GM13977 (cell line): ENCODE measurements around the gene ANGEL2.

Experiments
- DNase-seq: peaks from one replicate; pipeline ENCODE4 v3.0.0; 2012; ENCODE audit warnings: low spot score
- in situ Hi-C: fragments of 300-500 bp; cut with MboI; formaldehyde crosslinking; loops from one replicate; pipeline ENCODE4 v1.12.0; 2022; ENCODE audit warnings: low sequenced_read_pairs, low pct_unique_long_range_greater_than_20kb, mixed read lengths, inconsistent platforms; ENCODE audit not compliant: unreplicated experiment
- TF ChIP-seq, protein P1 (sequence below): IDR thresholded peaks from 2 replicates; pipeline ENCODE4 v1.5.1; 2012; ENCODE audit warnings: mild to moderate bottlenecking, control low read depth; ENCODE audit not compliant: insufficient read depth; ENCODE audit errors: extremely low read depth, missing control alignments

ANGEL2 gene

DNA sequence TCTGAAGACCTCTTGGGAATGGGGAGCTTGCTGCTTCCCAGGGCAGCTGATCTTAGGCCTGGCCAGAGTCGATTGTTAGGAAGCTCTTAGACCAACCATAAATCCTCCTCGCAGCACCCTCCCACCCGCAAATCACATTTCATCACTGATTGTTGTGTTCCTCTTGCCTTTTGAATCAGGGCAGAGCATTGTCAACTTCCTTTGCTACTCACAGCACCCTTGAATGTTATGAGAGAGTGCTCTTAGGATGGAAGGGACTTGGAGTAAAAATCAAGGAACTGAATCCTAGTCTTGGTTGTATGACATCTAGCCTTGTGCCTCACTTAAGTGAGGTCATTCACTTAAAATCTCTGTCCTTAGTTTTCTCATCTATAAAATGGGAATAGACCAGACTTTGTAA lies 62.3 kb downstream of the ANGEL2 start:
- TF ChIP-seq, protein P1, sequence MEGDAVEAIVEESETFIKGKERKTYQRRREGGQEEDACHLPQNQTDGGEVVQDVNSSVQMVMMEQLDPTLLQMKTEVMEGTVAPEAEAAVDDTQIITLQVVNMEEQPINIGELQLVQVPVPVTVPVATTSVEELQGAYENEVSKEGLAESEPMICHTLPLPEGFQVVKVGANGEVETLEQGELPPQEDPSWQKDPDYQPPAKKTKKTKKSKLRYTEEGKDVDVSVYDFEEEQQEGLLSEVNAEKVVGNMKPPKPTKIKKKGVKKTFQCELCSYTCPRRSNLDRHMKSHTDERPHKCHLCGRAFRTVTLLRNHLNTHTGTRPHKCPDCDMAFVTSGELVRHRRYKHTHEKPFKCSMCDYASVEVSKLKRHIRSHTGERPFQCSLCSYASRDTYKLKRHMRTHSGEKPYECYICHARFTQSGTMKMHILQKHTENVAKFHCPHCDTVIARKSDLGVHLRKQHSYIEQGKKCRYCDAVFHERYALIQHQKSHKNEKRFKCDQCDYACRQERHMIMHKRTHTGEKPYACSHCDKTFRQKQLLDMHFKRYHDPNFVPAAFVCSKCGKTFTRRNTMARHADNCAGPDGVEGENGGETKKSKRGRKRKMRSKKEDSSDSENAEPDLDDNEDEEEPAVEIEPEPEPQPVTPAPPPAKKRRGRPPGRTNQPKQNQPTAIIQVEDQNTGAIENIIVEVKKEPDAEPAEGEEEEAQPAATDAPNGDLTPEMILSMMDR: no peak
- no peak for DNase-seq
- in situ Hi-C loops: no loop called here

DNA sequence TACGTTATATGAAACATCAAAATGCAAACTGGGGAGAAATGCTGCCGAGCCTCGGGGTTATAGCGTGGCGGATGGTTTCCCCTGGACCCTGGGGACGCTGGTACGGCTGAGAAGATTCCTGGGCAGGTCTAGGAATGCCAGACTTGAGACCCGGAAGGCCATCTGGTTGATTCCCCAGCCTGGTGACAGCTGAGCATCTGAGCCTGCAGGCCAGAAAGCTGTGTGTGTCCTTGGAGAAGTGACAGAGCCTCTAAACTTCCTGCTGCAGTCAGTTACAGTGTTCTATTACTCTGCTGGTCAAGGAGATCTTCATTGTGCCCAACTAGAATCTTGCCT lies 63.1 kb downstream of the ANGEL2 start:
- in situ Hi-C loops: no loop called here
- no peak for DNase-seq
- TF ChIP-seq, protein P1: no peak

DNA sequence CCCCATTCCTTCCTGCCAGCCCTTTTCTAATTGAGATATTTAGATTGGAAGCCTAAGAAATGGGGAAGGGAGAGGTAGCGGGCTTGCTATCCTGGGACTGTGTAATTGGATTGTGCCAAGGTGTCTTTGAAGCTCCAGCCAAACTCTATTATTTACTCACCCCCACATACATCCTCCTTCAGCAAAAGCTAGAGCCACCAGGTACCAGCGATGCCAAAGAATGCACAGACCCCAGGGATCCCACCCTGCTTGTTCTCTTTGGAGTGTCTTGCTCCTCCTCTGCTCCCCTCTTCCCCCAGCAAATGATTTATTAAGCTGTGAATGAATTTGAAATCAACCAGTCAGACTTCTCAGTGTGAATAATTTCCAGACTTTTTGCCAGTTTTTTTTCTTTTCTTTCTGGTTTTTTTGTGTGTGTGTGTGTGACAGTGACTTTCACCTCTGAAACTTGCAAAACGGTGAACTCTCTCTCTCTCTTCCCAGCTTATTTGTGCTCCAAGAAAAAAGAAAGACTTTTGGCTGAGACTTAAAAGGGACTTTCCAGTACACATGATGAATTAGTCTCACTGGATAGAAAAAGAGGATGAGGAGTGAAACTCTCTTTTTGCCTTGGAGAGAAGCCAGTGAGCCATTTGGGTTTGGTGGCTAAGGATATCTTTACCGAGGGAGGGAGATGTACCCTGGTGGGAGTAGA lies 63.6 kb downstream of the ANGEL2 start:
- DNase-seq: no peak
- in situ Hi-C loops: no loop called here
- TF ChIP-seq, protein P1: no peak

GRCh38 chr1:212951126-212951946 lies 64.3 kb downstream of the ANGEL2 start:
- no peak for DNase-seq
- TF ChIP-seq, protein P1: no peak
- in situ Hi-C loops: no loop called here

DNA sequence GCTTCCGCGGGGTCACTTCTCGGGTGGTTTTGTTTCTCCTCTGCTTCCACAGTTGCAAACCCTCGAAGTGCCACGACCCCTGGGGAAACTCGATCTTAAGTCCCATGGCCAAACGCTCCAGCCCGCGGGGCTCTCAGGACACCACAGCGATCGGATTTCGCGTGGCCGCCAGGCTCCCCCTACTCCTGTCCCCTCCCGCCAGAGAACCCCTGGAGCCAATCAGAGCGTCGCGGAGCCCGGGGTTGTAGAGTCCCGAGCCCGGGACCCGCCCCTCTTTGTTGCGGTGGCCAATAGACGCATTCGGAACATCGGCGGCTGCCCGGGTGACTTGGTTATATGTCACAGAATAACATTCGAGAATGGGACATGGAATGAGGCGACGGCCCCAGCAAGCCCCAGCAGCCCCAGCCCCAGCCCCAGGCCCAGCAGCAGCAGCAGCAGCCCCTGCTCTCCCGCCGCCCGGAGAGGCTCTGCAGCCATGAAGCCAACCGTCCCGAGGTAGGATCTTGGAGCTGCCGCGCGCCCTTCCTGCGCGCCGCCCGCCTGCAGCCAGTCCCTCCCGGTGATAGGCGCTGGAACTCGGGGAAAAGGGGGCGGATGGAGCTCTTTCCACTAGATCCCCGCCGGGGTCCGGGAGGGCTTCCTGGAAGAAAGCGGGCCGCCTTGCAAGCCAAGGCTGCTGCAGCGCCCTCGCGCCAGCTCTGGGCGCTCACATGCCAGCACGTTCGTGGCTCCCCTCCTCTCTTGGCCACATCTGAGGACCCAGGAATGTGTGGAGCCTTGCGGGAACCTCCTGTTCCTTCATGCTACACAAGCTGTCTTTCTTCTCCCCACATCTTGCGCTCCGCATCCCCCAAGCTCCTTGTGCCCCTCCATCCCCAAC lies 65.2 kb downstream of the ANGEL2 start, which contains the start of gene VASH2:
VASH2 (plus strand) TSS at position 299 of the 883 bp plus-strand sequence. CDS start 1,002 bp downstream, outside the sequence.
- TF ChIP-seq, protein P1: peak; percentile 5
- in situ Hi-C loops: no loop called here
- peak; percentile 94 for DNase-seq

GRCh38 chr1:212949771-212950170 lies 65.9 kb downstream of the ANGEL2 start:
- TF ChIP-seq, protein P1: no peak
- no peak for DNase-seq
- in situ Hi-C loops: no loop called here
